DMS79 (cell line): Measurements from ENCODE around the gene PMPCA.
"Not testable (repeated sequence)": the region's sequence is repeated elsewhere in the genome, so short reads cannot be mapped to it uniquely, and the experiment has no call there.

ENCODE experiments used
- DNase-seq: peaks from one replicate; lab custom pipeline; 2025; lab: John Stamatoyannopoulos, UW

The PMPCA gene

DNA sequence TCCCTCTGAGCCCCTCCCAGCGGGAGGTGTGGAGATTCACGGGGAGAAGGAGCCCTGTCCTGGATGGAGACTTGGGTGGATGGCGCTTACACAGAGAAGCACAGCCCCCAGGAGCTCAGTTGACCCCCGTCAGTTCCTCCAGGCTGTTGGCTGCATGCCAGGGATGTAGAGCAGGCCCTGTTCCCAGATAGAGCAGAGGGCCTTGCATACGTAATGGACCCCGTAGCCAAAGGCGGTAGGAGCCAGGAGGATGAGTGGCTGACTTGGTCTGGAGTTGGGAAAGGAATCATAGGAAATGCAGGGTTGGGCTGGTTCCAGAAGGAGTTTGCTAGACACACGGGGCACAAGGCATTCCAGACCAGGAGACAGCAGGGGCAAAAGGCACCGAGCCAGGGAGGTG lies 2.5 kb downstream of the PMPCA start:
- DNase-seq: no peak

DNA sequence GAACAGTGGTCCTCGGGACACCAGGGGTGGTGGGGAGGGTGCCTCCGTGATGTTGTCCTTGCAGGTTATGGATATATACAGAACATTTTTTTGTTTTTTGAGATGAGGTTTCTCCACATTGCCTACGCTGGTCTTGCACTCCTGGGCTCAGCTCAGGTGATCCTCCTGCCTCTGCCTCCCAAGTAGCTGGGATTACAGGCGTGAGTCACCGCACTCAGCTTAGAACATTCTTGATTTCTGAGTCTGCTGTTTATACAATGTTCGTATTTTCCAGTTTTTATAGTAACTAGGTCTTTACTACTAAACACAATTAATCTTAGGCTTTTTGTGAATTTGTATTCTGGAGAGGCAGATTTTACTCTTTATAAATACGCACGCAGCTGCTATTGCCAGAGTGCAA lies 6.0 kb downstream of the PMPCA start:
- DNase-seq: no peak

DNA sequence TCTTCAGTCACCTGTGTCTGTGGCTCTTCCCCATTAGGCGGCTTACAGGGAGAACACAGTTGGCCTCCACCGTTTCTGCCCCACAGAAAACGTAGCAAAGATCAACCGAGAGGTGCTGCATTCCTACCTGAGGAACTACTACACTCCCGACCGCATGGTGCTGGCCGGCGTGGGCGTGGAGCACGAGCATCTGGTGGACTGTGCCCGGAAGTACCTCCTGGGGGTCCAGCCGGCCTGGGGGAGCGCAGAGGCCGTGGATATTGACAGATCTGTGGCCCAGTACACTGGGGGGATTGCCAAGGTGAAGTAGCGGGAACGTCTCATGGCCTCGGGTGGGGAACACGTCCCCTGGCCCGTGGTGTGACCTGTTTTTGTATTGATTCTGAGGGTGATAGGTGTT lies 6.5 kb downstream of the PMPCA start:
- DNase-seq: no peak

DNA sequence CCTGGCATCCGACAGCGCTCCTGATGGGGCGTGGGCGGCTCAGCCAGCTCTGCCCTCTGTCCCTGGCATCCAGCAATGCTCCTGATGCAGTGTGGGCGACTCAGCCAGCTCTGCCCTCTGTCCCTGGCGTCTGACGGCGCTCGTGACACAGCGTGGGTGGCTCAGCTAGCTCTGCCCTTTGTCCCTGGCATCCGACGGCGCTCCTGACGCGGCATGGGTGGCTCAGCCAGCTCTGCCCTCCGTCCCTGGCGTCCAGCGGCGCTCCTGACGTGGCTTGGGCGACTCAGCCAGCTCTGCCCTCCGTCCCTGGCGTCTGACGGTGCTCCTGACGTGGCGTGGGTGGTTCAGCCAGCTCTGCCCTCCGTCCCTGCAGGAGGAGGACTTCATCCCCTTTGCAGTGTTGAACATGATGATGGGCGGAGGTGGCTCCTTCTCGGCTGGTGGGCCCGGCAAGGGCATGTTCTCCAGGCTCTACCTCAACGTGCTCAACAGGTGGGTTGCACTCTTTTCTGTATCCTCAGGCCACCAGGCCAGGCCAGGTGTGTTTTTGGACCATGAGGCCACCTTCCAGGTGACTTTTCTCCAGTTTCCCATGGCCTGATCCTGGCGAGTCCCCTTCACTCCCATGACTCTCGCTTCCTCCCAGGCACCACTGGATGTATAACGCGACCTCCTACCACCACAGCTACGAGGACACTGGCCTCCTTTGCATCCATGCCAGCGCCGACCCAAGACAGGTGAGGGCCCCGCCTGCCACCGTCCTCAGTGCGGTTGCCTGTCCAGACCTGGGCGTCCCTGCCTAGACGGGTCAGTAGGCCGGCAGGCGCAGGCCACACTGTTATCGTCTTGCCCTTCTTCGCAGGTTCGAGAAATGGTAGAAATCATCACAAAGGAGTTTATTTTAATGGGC lies 8.0 kb downstream of the PMPCA start:
- no peak for DNase-seq

DNA sequence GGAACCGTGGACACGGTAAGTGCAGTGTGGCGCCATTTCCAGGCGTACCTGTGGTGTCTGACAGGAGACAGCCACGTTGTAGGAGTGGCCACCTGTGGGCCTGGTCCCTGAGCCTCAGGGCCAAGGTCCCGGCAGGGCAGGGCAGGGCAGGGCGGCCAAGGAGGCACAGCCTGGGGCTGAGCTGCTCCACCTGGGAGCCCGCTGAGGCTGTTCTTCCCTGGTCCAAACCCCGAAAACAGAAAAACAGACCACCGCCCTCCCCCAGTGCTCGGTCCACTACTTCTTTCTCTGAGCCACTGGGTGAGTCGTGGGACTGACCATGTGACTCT lies 8.6 kb downstream of the PMPCA start:
- DNase-seq: no peak

- no peak for DNase-seq
Observed at GRCh38 chr9:136421791-136422190, 11.3 kb downstream of the PMPCA start.

GRCh38 chr9:136422876-136423275 lies 12.4 kb downstream of the PMPCA start:
- DNase-seq: no peak

- DNase-seq: no peak
Observed at GRCh38 chr9:136423432-136424146, 13.1 kb downstream of the PMPCA start.

GRCh38 chr9:136424750-136425362 lies 14.4 kb downstream of the PMPCA start:
- no peak for DNase-seq

- not testable (repeated sequence) for DNase-seq
Observed at GRCh38 chr9:136425367-136425766, 14.9 kb downstream of the PMPCA start.

- no peak for DNase-seq
Observed at GRCh38 chr9:136426787-136427186, 16.3 kb downstream of the PMPCA start.

DNA sequence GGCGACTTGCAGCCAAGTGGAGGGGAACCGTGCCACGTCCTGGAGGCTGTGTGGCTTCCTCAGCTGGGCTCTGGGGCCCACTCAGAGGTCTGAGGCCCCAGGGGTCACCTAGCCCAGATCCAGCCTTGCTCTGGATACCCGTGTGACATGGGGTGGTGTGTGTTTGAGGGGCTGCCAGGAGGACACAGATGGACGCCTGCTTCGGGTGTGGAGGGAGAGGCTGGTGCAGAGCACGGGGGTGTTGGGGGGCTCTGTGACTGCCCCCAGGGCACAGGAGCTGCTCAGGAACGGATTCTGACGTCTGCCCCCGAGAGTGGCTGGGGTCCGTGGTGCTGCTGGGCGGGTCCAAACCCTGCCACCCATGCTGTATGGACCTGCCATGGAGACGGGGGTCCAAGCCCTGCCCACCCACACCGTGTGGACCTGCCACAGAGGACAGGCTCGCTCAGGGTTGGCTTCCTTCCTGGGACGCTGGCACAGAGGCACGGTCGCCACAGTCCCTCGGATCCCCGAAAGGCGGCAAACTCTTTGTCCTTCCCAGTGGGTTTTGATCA lies 18.7 kb downstream of the PMPCA start:
- DNase-seq: no peak

- no peak for DNase-seq
Observed at GRCh38 chr9:136429683-136430491, 19.4 kb downstream of the PMPCA start.

DNA sequence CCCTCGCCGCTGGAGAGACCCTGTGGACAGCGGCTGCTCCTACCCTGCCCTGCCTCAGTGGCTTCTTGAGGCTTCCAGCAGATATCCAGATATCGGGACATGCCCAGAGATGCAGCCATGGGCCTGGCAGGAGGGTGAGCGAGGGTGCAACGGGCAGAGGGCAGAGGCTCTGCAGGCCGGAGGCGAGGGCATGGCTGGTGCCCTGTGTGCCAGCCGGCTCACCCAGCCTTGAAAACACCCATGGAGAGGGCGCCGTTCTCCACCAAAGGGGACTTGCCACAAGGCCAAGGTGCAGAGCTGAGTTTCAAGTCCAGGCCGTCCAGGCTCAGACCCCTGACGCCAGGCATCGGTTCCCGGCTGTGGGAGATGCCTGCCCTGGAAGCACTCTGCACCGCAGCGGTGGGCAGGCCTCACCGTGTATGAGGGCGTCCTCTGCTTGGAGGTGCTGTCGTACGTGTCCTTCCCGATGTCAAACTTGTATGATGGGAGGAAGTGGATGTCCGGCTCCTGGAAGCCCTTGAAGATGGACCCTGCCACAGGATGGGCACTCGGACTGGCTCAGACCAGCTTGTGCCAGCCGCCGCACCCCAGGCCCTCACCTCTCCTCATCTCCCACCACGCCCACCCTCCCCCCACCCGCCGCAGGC lies 20.3 kb downstream of the PMPCA start:
- no peak for DNase-seq

DNA sequence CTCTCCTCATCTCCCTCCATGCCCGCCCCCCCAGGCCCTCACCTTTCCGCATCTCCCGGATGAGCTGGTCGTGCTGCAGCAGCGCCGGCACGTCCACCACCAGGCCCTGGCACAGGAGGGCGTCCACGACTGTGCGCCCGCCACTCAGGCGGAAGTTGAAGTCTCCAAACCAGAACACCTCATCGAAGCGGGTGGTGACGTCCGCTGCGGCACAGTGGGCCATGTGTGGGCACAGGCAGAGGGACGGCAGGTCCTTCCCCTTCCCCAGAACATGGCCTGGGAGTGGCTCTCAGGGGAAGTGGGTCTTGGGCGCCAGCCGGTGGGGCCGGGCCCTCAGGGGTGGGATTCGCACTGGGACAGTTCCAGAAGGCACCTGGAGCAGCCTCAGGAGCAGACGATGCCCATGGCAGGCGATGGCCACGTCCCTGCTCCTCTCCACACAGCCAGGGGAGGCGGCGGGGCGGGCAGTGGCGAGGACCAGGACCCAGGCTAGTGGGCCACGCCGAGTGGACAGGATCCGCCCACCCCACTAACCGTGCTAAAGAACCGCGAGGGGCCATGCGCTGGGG lies 21.4 kb downstream of the PMPCA start:
- DNase-seq: no peak

- no peak for DNase-seq
Observed at GRCh38 chr9:136432591-136432990, 22.1 kb downstream of the PMPCA start.

DNA sequence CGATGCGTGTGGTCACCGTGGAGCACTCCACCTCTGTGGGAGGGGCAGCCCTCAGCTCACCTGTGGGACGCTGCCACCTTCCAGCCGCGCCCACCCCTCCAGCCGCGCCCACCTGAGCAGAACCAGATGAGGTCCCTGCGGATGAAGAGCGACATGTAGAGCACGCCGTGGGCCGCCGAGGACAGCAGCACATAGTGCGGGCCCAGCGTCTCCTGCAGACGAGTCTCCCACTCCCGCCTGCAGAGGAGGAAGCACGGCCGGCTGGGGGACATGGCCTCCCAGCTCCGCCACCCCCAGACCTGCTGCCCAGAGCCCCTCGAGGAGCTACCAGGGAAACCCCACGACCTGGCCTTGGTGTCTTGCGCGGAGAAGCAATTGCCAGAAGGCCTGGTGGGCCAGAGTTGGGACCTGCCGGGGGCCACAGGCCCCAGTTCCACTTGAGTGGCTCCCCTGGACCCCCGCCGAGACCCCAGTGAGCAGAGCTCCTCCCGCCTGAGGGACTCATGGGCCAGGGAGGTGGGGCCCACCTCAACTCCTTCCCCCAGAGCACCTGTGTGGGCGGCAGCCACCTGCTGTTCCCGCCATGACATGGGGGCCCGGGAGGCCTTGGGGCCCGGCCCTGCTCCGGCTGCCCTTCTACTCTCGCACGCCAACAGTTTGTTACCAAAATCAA lies 22.7 kb downstream of the PMPCA start:
- DNase-seq: no peak

DNA sequence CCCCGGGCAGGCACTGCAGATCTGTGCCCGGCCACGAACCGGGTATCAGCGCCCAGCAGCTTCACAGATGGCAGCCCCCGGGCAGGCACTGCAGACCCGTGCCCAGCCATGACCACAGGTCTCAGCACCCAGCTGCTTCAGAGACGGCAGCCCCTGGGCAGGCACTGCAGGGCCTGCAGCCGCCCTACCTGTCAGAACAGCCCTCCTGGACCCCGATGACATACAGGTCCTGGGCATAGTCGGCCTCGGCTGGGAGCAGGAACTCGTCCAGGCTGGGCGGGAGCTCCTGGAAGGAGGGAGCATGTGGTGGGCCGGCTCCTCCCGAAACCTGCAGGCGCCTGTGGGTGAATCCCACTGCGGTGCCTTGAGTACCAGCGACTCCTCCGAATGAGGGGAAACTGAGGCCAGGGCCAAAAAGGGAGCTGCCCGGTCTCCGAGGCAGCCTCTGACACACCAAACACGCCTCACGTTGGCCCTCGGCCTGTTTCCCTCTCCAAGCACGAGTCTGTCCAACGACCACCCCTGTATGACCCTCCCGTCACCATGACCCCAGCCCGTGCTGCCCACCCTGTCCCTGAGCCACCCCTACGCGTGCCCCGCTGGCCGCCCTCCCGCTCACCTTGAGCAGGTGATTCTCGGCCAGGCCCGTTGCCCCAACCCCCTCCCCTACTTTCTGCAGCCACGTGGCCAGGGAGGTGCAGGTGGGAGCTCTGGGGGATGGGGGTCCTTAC lies 23.6 kb downstream of the PMPCA start:
- no peak for DNase-seq

GRCh38 chr9:136434580-136435169 lies 24.2 kb downstream of the PMPCA start:
- DNase-seq: no peak
